ENCODE measurements around the gene RIMBP2.

The RIMBP2 gene

DNA sequence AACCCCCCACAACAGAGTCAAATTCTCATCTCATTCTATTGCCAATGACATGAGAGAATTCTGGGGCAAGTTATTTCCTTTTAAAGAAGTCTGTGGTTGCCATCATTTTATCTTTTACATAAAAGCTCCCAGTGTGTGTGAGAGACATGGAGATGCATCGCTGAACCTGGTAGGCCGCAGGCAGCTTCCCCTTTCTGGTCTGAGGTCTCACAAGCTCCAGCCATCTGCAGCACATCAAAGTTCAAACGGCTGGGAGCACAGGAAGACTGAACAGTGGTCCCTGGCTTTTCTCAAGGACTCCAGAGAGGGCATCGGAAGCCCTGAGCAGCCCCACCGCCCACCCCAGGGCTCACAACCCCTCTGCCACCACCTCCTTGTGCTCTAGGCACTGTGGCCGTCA is 141.7 kb downstream of the RIMBP2 start:
- TF ChIP-seq EZH2 (optimal IDR thresholded peaks at IDR 0.05; ENCODE audit: low read depth, low read length) (no peak), EZH2phosphoT487 (IDR thresholded peaks at IDR 0.05; ENCODE audit: low read length) (no peak)
- TF ChIP-seq, protein P1, sequence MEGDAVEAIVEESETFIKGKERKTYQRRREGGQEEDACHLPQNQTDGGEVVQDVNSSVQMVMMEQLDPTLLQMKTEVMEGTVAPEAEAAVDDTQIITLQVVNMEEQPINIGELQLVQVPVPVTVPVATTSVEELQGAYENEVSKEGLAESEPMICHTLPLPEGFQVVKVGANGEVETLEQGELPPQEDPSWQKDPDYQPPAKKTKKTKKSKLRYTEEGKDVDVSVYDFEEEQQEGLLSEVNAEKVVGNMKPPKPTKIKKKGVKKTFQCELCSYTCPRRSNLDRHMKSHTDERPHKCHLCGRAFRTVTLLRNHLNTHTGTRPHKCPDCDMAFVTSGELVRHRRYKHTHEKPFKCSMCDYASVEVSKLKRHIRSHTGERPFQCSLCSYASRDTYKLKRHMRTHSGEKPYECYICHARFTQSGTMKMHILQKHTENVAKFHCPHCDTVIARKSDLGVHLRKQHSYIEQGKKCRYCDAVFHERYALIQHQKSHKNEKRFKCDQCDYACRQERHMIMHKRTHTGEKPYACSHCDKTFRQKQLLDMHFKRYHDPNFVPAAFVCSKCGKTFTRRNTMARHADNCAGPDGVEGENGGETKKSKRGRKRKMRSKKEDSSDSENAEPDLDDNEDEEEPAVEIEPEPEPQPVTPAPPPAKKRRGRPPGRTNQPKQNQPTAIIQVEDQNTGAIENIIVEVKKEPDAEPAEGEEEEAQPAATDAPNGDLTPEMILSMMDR (IDR thresholded peaks at IDR 0.05; ENCODE audit: low read length) = no peak
- H3K9me2 ChIP-seq (replicated peaks; ENCODE audit: insufficient read depth, low read length) = no peaks in the 10 kb centered on the region
- no peaks in the 10 kb centered on the region for H3K27me3 ChIP-seq (replicated peaks; ENCODE audit: insufficient read depth, low read length)
- no peak overlapping the region for H3K9ac ChIP-seq (ENCODE audit: low read length)
- H3K9me3 ChIP-seq (replicated peaks; ENCODE audit: insufficient read depth, low read length) = no peaks in the 10 kb centered on the region
- H3F3A ChIP-seq (ENCODE audit: insufficient read depth, low read length) = no peaks in the 10 kb centered on the region
- no peak overlapping the region for H3K4me2 ChIP-seq (ENCODE audit: low read depth, low read length)
- H3K36me3 ChIP-seq (replicated peaks; ENCODE audit: insufficient read depth, low read length) = no peaks in the 10 kb centered on the region
- H3K4me3 ChIP-seq (ENCODE audit: low read length) = no peak overlapping the region
- DNase-seq = no peak
- H3K4me1 ChIP-seq (ENCODE audit: low read length) = no peaks in the 10 kb centered on the region
- no peaks in the 10 kb centered on the region for H4K20me1 ChIP-seq (ENCODE audit: insufficient read depth, low read length)
- no peak overlapping the region for H2AFZ ChIP-seq (ENCODE audit: low read length)
- no peaks in the 10 kb centered on the region for H3K79me2 ChIP-seq (ENCODE audit: low read length)
- H3K27ac ChIP-seq (ENCODE audit: low read length) = no peak overlapping the region

DNA sequence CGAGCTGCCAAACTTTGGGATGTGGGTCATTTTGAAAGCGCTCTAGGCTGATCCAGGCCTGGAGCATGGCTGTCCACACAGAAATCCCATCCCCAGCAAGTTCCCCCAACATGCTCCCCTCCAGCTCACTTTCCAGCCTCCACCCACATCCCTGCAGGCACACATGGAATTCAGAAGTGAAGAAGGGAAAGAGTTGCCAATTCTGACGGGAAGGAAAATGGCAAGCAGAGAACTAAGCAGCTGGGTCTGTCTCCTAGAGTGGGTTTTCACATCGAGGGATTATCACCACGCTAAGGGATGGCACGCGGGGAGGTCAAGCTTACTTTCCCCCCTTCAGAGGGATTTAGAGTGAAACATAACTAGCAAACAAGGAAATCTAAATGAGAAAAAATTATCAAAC is 142.3 kb downstream of the RIMBP2 start:
- H2AFZ ChIP-seq (ENCODE audit: low read length) = no peak overlapping the region
- no peaks in the 10 kb centered on the region for H3K27me3 ChIP-seq (replicated peaks; ENCODE audit: insufficient read depth, low read length)
- no peaks in the 10 kb centered on the region for H3F3A ChIP-seq (ENCODE audit: insufficient read depth, low read length)
- no peak overlapping the region for H3K9ac ChIP-seq (ENCODE audit: low read length)
- TF ChIP-seq, protein P1 (IDR thresholded peaks at IDR 0.05; ENCODE audit: low read length) = no peak
- TF ChIP-seq EZH2 (optimal IDR thresholded peaks at IDR 0.05; ENCODE audit: low read depth, low read length) = no peak
- no peak for TF ChIP-seq EZH2phosphoT487 (IDR thresholded peaks at IDR 0.05; ENCODE audit: low read length)
- H3K27ac ChIP-seq (ENCODE audit: low read length) = no peak overlapping the region
- H3K9me2 ChIP-seq (replicated peaks; ENCODE audit: insufficient read depth, low read length) = no peaks in the 10 kb centered on the region
- H3K4me1 ChIP-seq (ENCODE audit: low read length) = no peaks in the 10 kb centered on the region
- no peaks in the 10 kb centered on the region for H3K36me3 ChIP-seq (replicated peaks; ENCODE audit: insufficient read depth, low read length)
- H3K4me3 ChIP-seq (ENCODE audit: low read length) = no peak overlapping the region
- H3K9me3 ChIP-seq (replicated peaks; ENCODE audit: insufficient read depth, low read length) = no peaks in the 10 kb centered on the region
- no peaks in the 10 kb centered on the region for H4K20me1 ChIP-seq (ENCODE audit: insufficient read depth, low read length)
- no peak for DNase-seq
- no peaks in the 10 kb centered on the region for H3K79me2 ChIP-seq (ENCODE audit: low read length)
- no peak overlapping the region for H3K4me2 ChIP-seq (ENCODE audit: low read depth, low read length)

GRCh38 chr12:130573235-130573634 is 142.9 kb downstream of the RIMBP2 start:
- Histone ChIP-seq H3K27ac (ENCODE audit: low read length) (no peak overlapping the region), H3K4me1 (ENCODE audit: low read length) (no peaks in the 10 kb centered on the region), H3K9me3 (replicated peaks; ENCODE audit: insufficient read depth, low read length) (no peaks in the 10 kb centered on the region), H3K4me3 (ENCODE audit: low read length) (no peak overlapping the region), H3K27me3 (replicated peaks; ENCODE audit: insufficient read depth, low read length) (no peaks in the 10 kb centered on the region), H3K4me2 (ENCODE audit: low read depth, low read length) (no peak overlapping the region), H3K36me3 (replicated peaks; ENCODE audit: insufficient read depth, low read length) (no peaks in the 10 kb centered on the region), H4K20me1 (ENCODE audit: insufficient read depth, low read length) (no peaks in the 10 kb centered on the region), H3K79me2 (ENCODE audit: low read length) (no peaks in the 10 kb centered on the region), H3K9me2 (replicated peaks; ENCODE audit: insufficient read depth, low read length) (no peaks in the 10 kb centered on the region), H3K9ac (ENCODE audit: low read length) (no peak overlapping the region), H3F3A (ENCODE audit: insufficient read depth, low read length) (no peaks in the 10 kb centered on the region), H2AFZ (ENCODE audit: low read length) (no peak overlapping the region)
- no peak for DNase-seq
- TF ChIP-seq EZH2phosphoT487 (IDR thresholded peaks at IDR 0.05; ENCODE audit: low read length) (no peak), EZH2 (optimal IDR thresholded peaks at IDR 0.05; ENCODE audit: low read depth, low read length) (no peak)
- TF ChIP-seq, protein P1 (IDR thresholded peaks at IDR 0.05; ENCODE audit: low read length) = no peak
